DND-41 (cell line): Measurements from ENCODE around the gene IFT43.

Experiments
- CTCF ChIP-seq: IDR thresholded peaks from 2 replicates; pipeline ENCODE4 v1.5.1; 2012; ENCODE audit warnings: borderline replicate concordance, low read length, moderate library complexity, mild to moderate bottlenecking; ENCODE audit not compliant: poor library complexity, severe bottlenecking; ENCODE audit errors: extremely low read depth
- EZH2 ChIP-seq: IDR thresholded peaks from 3 replicates; pipeline ENCODE4 v1.6.1; 2012; ENCODE audit warnings: borderline replicate concordance, low read depth, mild to moderate bottlenecking, moderate library complexity, low read length, inconsistent platforms; ENCODE audit not compliant: severe bottlenecking

- no peak for TF ChIP-seq CTCF
- no peak for TF ChIP-seq EZH2
These were observed 25.3 kb upstream of the IFT43 start for GRCh38 chr14:75960231-75960630.
